Peyer's patch (tissue), 4 donors: ENCODE measurements around the gene CYP27B1. TPM values are rescaled to one million over a fixed set of nuclear protein-coding genes. Genes with fewer than 3 reads are reported as not detected.

Experiments used
- DNase-seq, 3 donors: peaks; one replicate each; pipeline ENCODE4 v3.0.0-alpha.2; 2017 to 2019
- H3K27ac ChIP-seq, 4 donors: fragments of 200-600 bp; sonication (generic); one replicate each; pipeline ENCODE4 v1.5.1; 2016 to 2019
- H3K27me3 ChIP-seq, 2 donors: fragments of 200-600 bp; sonication (generic); one replicate each; pipeline ENCODE4 v1.5.1; 2019
- H3K36me3 ChIP-seq, 3 donors: fragments of 200-600 bp; sonication (generic); one replicate each; pipeline ENCODE4 v1.5.1; 2016 to 2019
- H3K4me1 ChIP-seq, 4 donors: fragments of 200-600 bp; sonication (generic); one replicate each; pipeline ENCODE4 v1.5.1; 2016 to 2019
- H3K4me3 ChIP-seq, 4 donors: fragments of 200-600 bp; sonication (generic); 1 replicate in 3 of 4; 2 replicates in 1 of 4; pipeline ENCODE4 v1.5.1; 2016 to 2019; ENCODE audit warnings: mild to moderate bottlenecking in 1 of 4
- H3K9me3 ChIP-seq, 4 donors: fragments of 200-600 bp; sonication (generic); one replicate each; pipeline ENCODE4 v1.5.1; 2016 to 2019; ENCODE audit warnings: mild to moderate bottlenecking in 1 of 4
- CTCF ChIP-seq, 6 experiments: fragments of 450-650 bp in 4 of 6; fragments of 200-600 bp in 2 of 6; sonication (generic) in 1 of 6; IDR thresholded peaks; one replicate each; pipeline ENCODE4 v1.5.1; 2017 to 2019; ENCODE audit warnings: antibody characterized with exemption in 6 of 6, mild to moderate bottlenecking in 3 of 6, moderate library complexity in 1 of 6
- POLR2A ChIP-seq, 2 donors: fragments of 450-650 bp; IDR thresholded peaks; one replicate each; pipeline ENCODE4 v1.5.1; 2017; ENCODE audit warnings: antibody characterized with exemption in 2 of 2, mild to moderate bottlenecking in 2 of 2, moderate library complexity in 2 of 2
- total RNA-seq, 4 donors: library from RNA; depleted of rRNA; stranded (reverse); fragments of >200 nt; gene quantifications; one replicate each; pipeline ENCODE4 v1.1.0, GENCODE V29; 2016

Gene CYP27B1
- total RNA-seq, 4 donors from 2014 or later: 1.7 TPM; not detected in 3

- Histone ChIP-seq H3K9me3 (no peaks in the 10 kb centered on the region), H3K36me3 (peaks cover 0 to under 1% (median 0%) of the 10 kb centered on the region in 3 donors), H3K4me1 (peaks cover 0 to 28% (median 22%) of the 10 kb centered on the region in 4 donors), H3K27ac (no peak overlapping the region), H3K4me3 (peak overlapping the region in 2 of 4 donors; percentile 51 to 54), H3K27me3 (peaks cover 0 to 13% of the 10 kb centered on the region in 2 donors)
- TF ChIP-seq CTCF (IDR thresholded peaks at IDR 0.05) (no peak), POLR2A (IDR thresholded peaks at IDR 0.05) (no peak)
- no peak for DNase-seq
Observed at GRCh38 chr12:57763881-57764661, 2.8 kb downstream of the CYP27B1 start.

- Histone ChIP-seq H3K4me3 (no peak overlapping the region), H3K9me3 (no peaks in the 10 kb centered on the region), H3K27ac (no peak overlapping the region), H3K27me3 (peaks cover 0 to 13% of the 10 kb centered on the region in 2 donors), H3K36me3 (peaks cover 0 to 15% (median 0%) of the 10 kb centered on the region in 3 donors), H3K4me1 (peaks cover 0 to 28% (median 22%) of the 10 kb centered on the region in 4 donors)
- DNase-seq: no peak
- TF ChIP-seq CTCF (IDR thresholded peaks at IDR 0.05) (no peak), POLR2A (IDR thresholded peaks at IDR 0.05) (no peak)
Observed at GRCh38 chr12:57762463-57762862, 4.4 kb downstream of the CYP27B1 start.

GRCh38 chr12:57761391-57761998 lies 5.4 kb downstream of the CYP27B1 start:
- no peak for DNase-seq
- H3K4me1 ChIP-seq: peaks cover 0 to 27% (median 21%) of the 10 kb centered on the region in 4 donors
- H3K9me3 ChIP-seq: no peaks in the 10 kb centered on the region
- peaks cover 0 to 15% (median 0%) of the 10 kb centered on the region in 3 donors for H3K36me3 ChIP-seq
- TF ChIP-seq CTCF (IDR thresholded peaks at IDR 0.05): no peak
- no peak for TF ChIP-seq POLR2A (IDR thresholded peaks at IDR 0.05)
- H3K27me3 ChIP-seq: peaks cover 0 to 7% of the 10 kb centered on the region in 2 donors
- H3K27ac ChIP-seq: no peak overlapping the region
- H3K4me3 ChIP-seq: no peak overlapping the region

GRCh38 chr12:57760347-57760982 lies 6.4 kb downstream of the CYP27B1 start:
- TF ChIP-seq POLR2A (IDR thresholded peaks at IDR 0.05) (no peak), CTCF (IDR thresholded peaks at IDR 0.05) (no peak)
- Histone ChIP-seq H3K4me3 (no peak overlapping the region), H3K4me1 (peaks cover 0 to 24% (median 12%) of the 10 kb centered on the region in 4 donors)

GRCh38 chr12:57759360-57759980 lies 7.4 kb downstream of the CYP27B1 start:
- Histone ChIP-seq H3K9me3 (no peaks in the 10 kb centered on the region), H3K4me1 (peaks cover 0 to 17% (median 4%) of the 10 kb centered on the region in 4 donors), H3K4me3 (no peak overlapping the region), H3K27me3 (no peaks in the 10 kb centered on the region), H3K36me3 (peaks cover 0 to 15% (median 0%) of the 10 kb centered on the region in 3 donors), H3K27ac (no peak overlapping the region)
- no peak for DNase-seq
- TF ChIP-seq POLR2A (IDR thresholded peaks at IDR 0.05) (no peak), CTCF (IDR thresholded peaks at IDR 0.05) (peak in 4 of 6 experiments; percentile 50 to 61 (median 52))

More at GRCh38 chr12:57760347-57760982, 6.4 kb downstream of the CYP27B1 start:
- DNase-seq: no peak
- no peak overlapping the region for H3K27ac ChIP-seq
- no peaks in the 10 kb centered on the region for H3K9me3 ChIP-seq
- H3K36me3 ChIP-seq: peaks cover 0 to 15% (median 0%) of the 10 kb centered on the region in 3 donors
- H3K27me3 ChIP-seq: no peaks in the 10 kb centered on the region
